ENCODE data around the gene ITIH2. TPM values are rescaled to one million over a fixed set of nuclear protein-coding genes. Genes with fewer than 3 reads are reported as not detected.
A peak's percentile ranks its signal among the peaks of the same experiment; 100 is the strongest.
"Not testable (repeated sequence)": the region's sequence is repeated elsewhere in the genome, so short reads cannot be mapped to it uniquely, and the experiment has no call there.

ITIH2 gene
- total RNA-seq, 1 experiment from 2014 or later = 1.7 TPM

DNA sequence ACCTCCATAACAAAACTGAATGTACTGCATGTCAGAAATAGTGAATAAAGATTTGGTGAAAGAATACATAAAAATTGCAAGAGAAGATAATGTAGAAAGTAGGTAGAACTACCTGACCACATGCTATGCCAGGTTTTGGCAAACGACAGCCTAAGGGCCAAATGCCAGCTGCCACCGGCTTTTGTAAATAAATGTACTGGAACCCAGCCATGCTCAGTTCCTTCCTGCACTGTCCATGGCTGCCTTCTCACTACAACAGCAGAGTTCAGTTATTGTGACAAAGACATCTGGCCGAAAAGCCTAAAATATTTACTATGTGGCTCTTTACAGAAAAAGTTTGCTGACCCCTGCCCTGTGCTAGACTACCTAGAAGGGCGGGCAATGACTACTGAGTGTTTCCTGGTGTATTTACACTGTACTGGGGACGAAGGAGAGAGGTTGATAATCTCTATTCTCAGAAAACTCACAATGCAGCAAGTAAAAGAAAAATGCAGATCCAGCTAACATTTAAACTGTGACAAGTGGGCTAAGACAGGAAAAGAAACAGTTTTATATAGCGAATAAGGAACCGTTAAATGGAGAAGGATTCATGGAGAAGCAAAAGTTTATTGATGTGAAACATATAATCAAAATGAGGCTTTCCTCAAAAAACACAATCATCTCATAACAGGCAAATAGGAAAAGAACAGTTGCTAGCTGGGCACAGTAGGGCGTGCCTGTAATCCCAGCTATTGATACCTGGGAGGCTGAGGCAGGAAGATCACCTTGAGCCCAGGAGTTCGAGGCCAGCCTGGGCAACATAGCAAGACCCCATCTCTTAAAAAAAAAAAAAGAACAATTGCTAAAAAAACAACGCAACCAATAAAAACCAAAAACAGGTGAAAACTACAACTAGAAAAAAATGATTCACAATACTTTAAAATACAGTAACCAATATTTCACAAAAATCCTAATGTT lies 71.0 kb downstream of the ITIH2 start:
- H3K27ac Mint-ChIP-seq (ENCODE audit: unreplicated experiment) = no peak overlapping the region
- peaks cover 45% of the 10 kb centered on the region for H3K36me3 Mint-ChIP-seq (ENCODE audit: insufficient read depth, unreplicated experiment)
- TF ChIP-seq, protein P1, sequence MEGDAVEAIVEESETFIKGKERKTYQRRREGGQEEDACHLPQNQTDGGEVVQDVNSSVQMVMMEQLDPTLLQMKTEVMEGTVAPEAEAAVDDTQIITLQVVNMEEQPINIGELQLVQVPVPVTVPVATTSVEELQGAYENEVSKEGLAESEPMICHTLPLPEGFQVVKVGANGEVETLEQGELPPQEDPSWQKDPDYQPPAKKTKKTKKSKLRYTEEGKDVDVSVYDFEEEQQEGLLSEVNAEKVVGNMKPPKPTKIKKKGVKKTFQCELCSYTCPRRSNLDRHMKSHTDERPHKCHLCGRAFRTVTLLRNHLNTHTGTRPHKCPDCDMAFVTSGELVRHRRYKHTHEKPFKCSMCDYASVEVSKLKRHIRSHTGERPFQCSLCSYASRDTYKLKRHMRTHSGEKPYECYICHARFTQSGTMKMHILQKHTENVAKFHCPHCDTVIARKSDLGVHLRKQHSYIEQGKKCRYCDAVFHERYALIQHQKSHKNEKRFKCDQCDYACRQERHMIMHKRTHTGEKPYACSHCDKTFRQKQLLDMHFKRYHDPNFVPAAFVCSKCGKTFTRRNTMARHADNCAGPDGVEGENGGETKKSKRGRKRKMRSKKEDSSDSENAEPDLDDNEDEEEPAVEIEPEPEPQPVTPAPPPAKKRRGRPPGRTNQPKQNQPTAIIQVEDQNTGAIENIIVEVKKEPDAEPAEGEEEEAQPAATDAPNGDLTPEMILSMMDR (IDR thresholded peaks at IDR 0.05; ENCODE audit: unreplicated experiment) = no peak
- H3K9me3 Mint-ChIP-seq (ENCODE audit: low read depth, unreplicated experiment) = no peaks in the 10 kb centered on the region
- no peaks in the 10 kb centered on the region for H3K4me1 Mint-ChIP-seq (ENCODE audit: low read depth, unreplicated experiment)
- no TSS peak for BruUV-seq (replicated peaks)
- CTCF ChIA-PET = no interaction called here
- intact Hi-C loops (cut with micrococcal nuclease; ENCODE audit: unreplicated experiment) = no loop called here
- H3K4me3 Mint-ChIP-seq (ENCODE audit: low read depth, unreplicated experiment) = no peak overlapping the region
- DNase-seq = peak; percentile 21
- H3K27me3 Mint-ChIP-seq (ENCODE audit: unreplicated experiment) = no peaks in the 10 kb centered on the region

DNA sequence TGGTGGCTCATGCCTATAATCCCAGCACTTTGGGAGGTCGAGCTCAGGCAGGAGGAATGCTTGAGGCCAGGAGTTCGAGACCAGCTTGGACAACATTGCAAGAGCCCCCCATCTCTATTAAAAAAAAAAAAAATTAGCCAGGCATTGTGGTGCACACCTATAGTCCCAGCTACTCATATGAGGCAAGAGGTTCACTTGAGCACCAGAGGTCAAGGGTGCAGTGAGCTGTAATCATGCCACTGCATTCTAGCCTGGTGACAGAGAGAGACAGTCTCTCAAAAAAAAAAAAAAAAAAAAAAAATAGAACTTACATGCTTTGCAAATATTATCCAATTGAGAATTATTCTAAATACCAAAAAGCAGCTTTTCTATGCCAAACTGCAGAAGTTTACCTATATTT lies 73.7 kb downstream of the ITIH2 start:
- TF ChIP-seq, protein P1 (IDR thresholded peaks at IDR 0.05; ENCODE audit: unreplicated experiment) = no peak
- Mint-ChIP-seq H3K9me3 (ENCODE audit: low read depth, unreplicated experiment) (no peaks in the 10 kb centered on the region), H3K27me3 (ENCODE audit: unreplicated experiment) (no peaks in the 10 kb centered on the region), H3K4me1 (ENCODE audit: low read depth, unreplicated experiment) (no peaks in the 10 kb centered on the region), H3K4me3 (ENCODE audit: low read depth, unreplicated experiment) (no peak overlapping the region), H3K27ac (ENCODE audit: unreplicated experiment) (no peak overlapping the region), H3K36me3 (ENCODE audit: insufficient read depth, unreplicated experiment) (peaks cover 48% of the 10 kb centered on the region)
- CTCF ChIA-PET = interaction anchor here (0.6 to 0.7 kb wide), 2 partner anchors 203 to 958 kb away, joined by 3 read pairs; no protein-coding TSS in a partner anchor
- BruUV-seq (replicated peaks) = no TSS peak
- intact Hi-C loops (cut with micrococcal nuclease; ENCODE audit: unreplicated experiment) = no loop called here
- DNase-seq = no peak

DNA sequence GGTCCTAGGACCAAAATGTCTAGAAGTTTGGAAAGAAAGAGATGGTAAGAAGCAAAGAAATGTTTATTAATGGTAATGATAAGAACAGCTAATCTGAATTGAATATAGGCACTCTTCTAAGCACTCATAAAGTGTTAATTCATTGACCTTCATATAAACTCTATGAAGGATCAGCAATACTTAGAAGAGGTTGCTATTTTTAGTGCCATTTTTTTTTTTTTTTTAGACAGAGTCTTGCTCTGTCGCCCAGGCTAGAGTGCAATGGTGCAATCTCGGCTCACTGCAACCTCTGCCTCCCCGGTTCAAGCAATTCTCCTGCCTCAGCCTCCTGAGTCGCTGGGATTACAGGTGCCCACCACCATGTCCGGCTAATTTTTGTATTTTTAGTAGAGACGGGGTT lies 79.1 kb downstream of the ITIH2 start:
- BruUV-seq (replicated peaks); H3K4me1 Mint-ChIP-seq (ENCODE audit: low read depth, unreplicated experiment); intact Hi-C loops (cut with micrococcal nuclease; ENCODE audit: unreplicated experiment); CTCF ChIA-PET; H3K4me3 Mint-ChIP-seq (ENCODE audit: low read depth, unreplicated experiment); H3K27me3 Mint-ChIP-seq (ENCODE audit: unreplicated experiment); DNase-seq; H3K9me3 Mint-ChIP-seq (ENCODE audit: low read depth, unreplicated experiment); H3K27ac Mint-ChIP-seq (ENCODE audit: unreplicated experiment): not testable (repeated sequence)
- peaks cover 28% of the 10 kb centered on the region for H3K36me3 Mint-ChIP-seq (ENCODE audit: insufficient read depth, unreplicated experiment)

DNA sequence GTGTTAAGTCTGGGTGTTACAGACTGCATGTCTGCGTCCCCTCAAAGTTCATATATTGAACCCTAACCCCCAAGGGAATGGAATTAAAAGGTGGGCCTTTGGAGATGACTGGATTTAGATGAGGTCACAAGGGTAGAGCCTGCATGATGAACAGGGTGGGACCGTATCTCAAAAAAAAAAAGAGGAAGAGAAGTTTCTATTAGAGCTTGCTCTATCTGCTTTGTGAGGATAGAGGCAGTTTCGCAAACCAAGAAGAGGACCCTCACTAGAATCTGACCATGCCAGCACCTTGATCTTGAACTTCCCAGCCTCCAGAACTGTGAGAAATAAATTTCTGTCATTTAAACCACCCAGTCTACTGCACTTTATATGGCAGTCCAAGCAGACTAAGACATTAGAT lies 83.3 kb downstream of the ITIH2 start:
- intact Hi-C loops (cut with micrococcal nuclease; ENCODE audit: unreplicated experiment) = loop anchor here (5.0 kb wide), 1 partner anchor 99 kb away; no protein-coding TSS in a partner anchor
- CTCF ChIA-PET = no interaction called here
- Mint-ChIP-seq H3K9me3 (ENCODE audit: low read depth, unreplicated experiment) (no peaks in the 10 kb centered on the region), H3K4me1 (ENCODE audit: low read depth, unreplicated experiment) (peaks cover 16% of the 10 kb centered on the region), H3K36me3 (ENCODE audit: insufficient read depth, unreplicated experiment) (peaks cover 14% of the 10 kb centered on the region), H3K27ac (ENCODE audit: unreplicated experiment) (no peak overlapping the region), H3K27me3 (ENCODE audit: unreplicated experiment) (no peaks in the 10 kb centered on the region), H3K4me3 (ENCODE audit: low read depth, unreplicated experiment) (no peak overlapping the region)
- DNase-seq = no peak
- BruUV-seq (replicated peaks) = no TSS peak
- TF ChIP-seq, protein P1 (IDR thresholded peaks at IDR 0.05; ENCODE audit: unreplicated experiment) = no peak
